OCI-LY1 (cell line): Measurements from ENCODE around the gene DOLPP1.
"Not testable (repeated sequence)": the region's sequence is repeated elsewhere in the genome, so short reads cannot be mapped to it uniquely, and the experiment has no call there.

ENCODE experiments used
- H2AFZ ChIP-seq: fragments of 200-600 bp; sonication (generic), shearing (Covaris generic); 2 replicates; pipeline ENCODE4 v1.6.0; 2014; ENCODE audit warnings: antibody characterized with exemption, mild to moderate bottlenecking, low read length
- H3F3A ChIP-seq: fragments of 200-600 bp; sonication (generic), shearing (Covaris generic); 2 replicates; pipeline ENCODE4 v1.6.0; 2014; ENCODE audit warnings: mild to moderate bottlenecking, antibody characterized with exemption, low read length, moderate library complexity; ENCODE audit not compliant: insufficient read depth
- H3K27ac ChIP-seq: fragments of 200-600 bp; sonication (generic); 2 replicates; pipeline ENCODE4 v1.5.1; 2014; ENCODE audit warnings: low read length, mixed run types, mild to moderate bottlenecking, low read depth; ENCODE audit not compliant: poor library complexity, severe bottlenecking
- H3K27me3 ChIP-seq: fragments of 200-600 bp; sonication (generic); 2 replicates; pipeline ENCODE4 v1.6.0; 2014; ENCODE audit warnings: antibody characterized with exemption, mild to moderate bottlenecking, low read length, moderate library complexity; ENCODE audit not compliant: insufficient read depth
- H3K36me3 ChIP-seq: fragments of 200-600 bp; sonication (generic); 2 replicates; pipeline ENCODE4 v1.6.1; 2014; ENCODE audit warnings: mild to moderate bottlenecking, antibody characterized with exemption, low read length, moderate library complexity, mixed read lengths; ENCODE audit not compliant: insufficient read depth
- H3K4me1 ChIP-seq: fragments of 200-600 bp; sonication (generic); 2 replicates; pipeline ENCODE4 v1.5.1; 2014; ENCODE audit warnings: mild to moderate bottlenecking, low read length, moderate library complexity; ENCODE audit not compliant: insufficient read depth, severe bottlenecking
- H3K4me2 ChIP-seq: fragments of 200-600 bp; sonication (generic), shearing (Covaris generic); 2 replicates; pipeline ENCODE4 v1.6.1; 2014; ENCODE audit warnings: low read length
- H3K4me3 ChIP-seq: fragments of 200-600 bp; sonication (generic); 2 replicates; pipeline ENCODE4 v1.5.1; 2014; ENCODE audit warnings: low read length, low read depth, mild to moderate bottlenecking, mixed read lengths; ENCODE audit not compliant: poor library complexity, severe bottlenecking
- H3K79me2 ChIP-seq: fragments of 200-600 bp; shearing (Covaris generic); 2 replicates; pipeline ENCODE4 v1.6.1; 2016; ENCODE audit warnings: mixed run types, low read length, mixed read lengths; ENCODE audit not compliant: insufficient read depth
- H3K9ac ChIP-seq: fragments of 200-600 bp; sonication (generic), shearing (Covaris generic); 2 replicates; pipeline ENCODE4 v1.6.1; 2014; ENCODE audit warnings: mild to moderate bottlenecking, low read length, mixed read lengths
- H3K9me2 ChIP-seq: fragments of 200-600 bp; sonication (generic), shearing (Covaris generic); 2 replicates; pipeline ENCODE4 v1.6.1; 2014; ENCODE audit warnings: low read depth, mild to moderate bottlenecking, low read length, mixed read lengths
- H3K9me3 ChIP-seq: fragments of 200-600 bp; shearing (Covaris generic); 2 replicates; pipeline ENCODE4 v1.6.1; 2014; ENCODE audit warnings: low read length, mixed read lengths
- H4K20me1 ChIP-seq: fragments of 200-600 bp; sonication (generic), shearing (Covaris generic); 2 replicates; pipeline ENCODE4 v1.6.0; 2016; ENCODE audit warnings: mild to moderate bottlenecking, low read length; ENCODE audit not compliant: insufficient read depth
- CTCF ChIP-seq: fragments of 200-600 bp; sonication (generic), shearing (Covaris generic); IDR thresholded peaks from 2 replicates; pipeline ENCODE4 v1.5.1; 2017; ENCODE audit warnings: mild to moderate bottlenecking, antibody characterized with exemption, low read length, moderate library complexity, mixed read lengths
- EZH2 ChIP-seq: fragments of 200-600 bp; sonication (generic), shearing (Covaris generic); IDR thresholded peaks from 2 replicates; pipeline ENCODE4 v1.8.0; 2017; ENCODE audit warnings: borderline replicate concordance, mixed run types, mild to moderate bottlenecking, antibody characterized with exemption, low read length, moderate library complexity, mixed read lengths

The DOLPP1 gene

GRCh38 chr9:129128689-129129088 lies 47.8 kb downstream of the DOLPP1 start:
- Histone ChIP-seq H3K4me2 (no peak overlapping the region), H2AFZ (no peak overlapping the region), H3K9ac (no peak overlapping the region), H4K20me1 (no peaks in the 10 kb centered on the region), H3K9me3 (no peaks in the 10 kb centered on the region), H3K36me3 (peaks cover 62% of the 10 kb centered on the region), H3K4me1 (peaks cover 8% of the 10 kb centered on the region), H3K79me2 (no peaks in the 10 kb centered on the region), H3K9me2 (no peaks in the 10 kb centered on the region), H3K27me3 (no peaks in the 10 kb centered on the region), H3K27ac (no peak overlapping the region), H3K4me3 (no peak overlapping the region), H3F3A (no peaks in the 10 kb centered on the region)
- TF ChIP-seq EZH2 (no peak), CTCF (no peak)

- H3K4me3 ChIP-seq, H3K4me1 ChIP-seq, H3K27ac ChIP-seq, H3K79me2 ChIP-seq, H3F3A ChIP-seq, H3K9me3 ChIP-seq, H3K9me2 ChIP-seq, H2AFZ ChIP-seq, H3K9ac ChIP-seq, H3K4me2 ChIP-seq, H3K27me3 ChIP-seq, H4K20me1 ChIP-seq: not testable (repeated sequence)
- H3K36me3 ChIP-seq = peaks cover 60% of the 10 kb centered on the region
These were observed 49.4 kb downstream of the DOLPP1 start for GRCh38 chr9:129130271-129130670.

- H2AFZ ChIP-seq = no peak overlapping the region
- H3K4me1 ChIP-seq = peaks cover 8% of the 10 kb centered on the region
- H4K20me1 ChIP-seq = no peaks in the 10 kb centered on the region
- no peaks in the 10 kb centered on the region for H3F3A ChIP-seq
- no peak overlapping the region for H3K4me2 ChIP-seq
- no peaks in the 10 kb centered on the region for H3K27me3 ChIP-seq
- no peaks in the 10 kb centered on the region for H3K9me2 ChIP-seq
- no peak overlapping the region for H3K9ac ChIP-seq
- no peaks in the 10 kb centered on the region for H3K79me2 ChIP-seq
- no peak overlapping the region for H3K27ac ChIP-seq
- no peak for TF ChIP-seq CTCF
- no peak for TF ChIP-seq EZH2
- H3K36me3 ChIP-seq = peaks cover 60% of the 10 kb centered on the region
- H3K9me3 ChIP-seq = no peaks in the 10 kb centered on the region
- H3K4me3 ChIP-seq = no peak overlapping the region
These were observed 49.9 kb downstream of the DOLPP1 start for GRCh38 chr9:129130791-129131190.

GRCh38 chr9:129131300-129132145 lies 50.6 kb downstream of the DOLPP1 start:
- no peak overlapping the region for H3K9ac ChIP-seq
- no peaks in the 10 kb centered on the region for H3K9me3 ChIP-seq
- no peak overlapping the region for H3K4me2 ChIP-seq
- no peak overlapping the region for H3K4me3 ChIP-seq
- peaks cover 8% of the 10 kb centered on the region for H3K4me1 ChIP-seq
- H2AFZ ChIP-seq = no peak overlapping the region
- TF ChIP-seq CTCF (peak; percentile 97), EZH2 (no peak)
- no peaks in the 10 kb centered on the region for H3K9me2 ChIP-seq
- H3K27me3 ChIP-seq = no peaks in the 10 kb centered on the region
- H3K36me3 ChIP-seq = peaks cover 63% of the 10 kb centered on the region
- peak overlapping the region; percentile 39 for H3K27ac ChIP-seq
- H3K79me2 ChIP-seq = no peaks in the 10 kb centered on the region
- H3F3A ChIP-seq = no peaks in the 10 kb centered on the region
- H4K20me1 ChIP-seq = no peaks in the 10 kb centered on the region
